ENCODE results near the gene HOXC13.
A peak's percentile ranks its signal among the peaks of the same experiment; 100 is the strongest.

HOXC13 gene

GRCh38 chr12:53929527-53929926, 9.1 kb upstream of the HOXC13 start:
- no peak overlapping the region for H3K4me2 ChIP-seq (ENCODE audit: low read length)
- H3K36me3 ChIP-seq (ENCODE audit: insufficient read depth, low read length) = no peaks in the 10 kb centered on the region
- no peaks in the 10 kb centered on the region for H3K9me3 ChIP-seq (replicated peaks; ENCODE audit: low read length)
- H3K9ac ChIP-seq (ENCODE audit: low read depth, low read length) = no peak overlapping the region
- peaks cover 65% of the 10 kb centered on the region for H3K27me3 ChIP-seq (ENCODE audit: control insufficient read depth, insufficient read depth, low read length)
- no peak overlapping the region for H3K4me3 ChIP-seq (ENCODE audit: low read length)
- peaks cover 3% of the 10 kb centered on the region for H3K4me1 ChIP-seq (ENCODE audit: control insufficient read depth, insufficient read depth, low read length)

GRCh38 chr12:53930591-53931255, 7.9 kb upstream of the HOXC13 start:
- peak overlapping the region; percentile 44 for H3K4me3 ChIP-seq (ENCODE audit: low read length)
- H3K4me1 ChIP-seq (ENCODE audit: control insufficient read depth, insufficient read depth, low read length) = peaks cover 3% of the 10 kb centered on the region
- H3K27me3 ChIP-seq (ENCODE audit: control insufficient read depth, insufficient read depth, low read length) = peaks cover 65% of the 10 kb centered on the region
- no peak overlapping the region for H3K9ac ChIP-seq (ENCODE audit: low read depth, low read length)
- H3K4me2 ChIP-seq (ENCODE audit: low read length) = peak overlapping the region; percentile 73
- no peaks in the 10 kb centered on the region for H3K36me3 ChIP-seq (ENCODE audit: insufficient read depth, low read length)
- no peaks in the 10 kb centered on the region for H3K9me3 ChIP-seq (replicated peaks; ENCODE audit: low read length)

- Histone ChIP-seq H3K36me3 (ENCODE audit: insufficient read depth, low read length) (no peaks in the 10 kb centered on the region), H3K9ac (ENCODE audit: low read depth, low read length) (no peak overlapping the region), H3K27me3 (ENCODE audit: control insufficient read depth, insufficient read depth, low read length) (peaks cover 57% of the 10 kb centered on the region), H3K4me2 (ENCODE audit: low read length) (no peak overlapping the region), H3K9me3 (replicated peaks; ENCODE audit: low read length) (no peaks in the 10 kb centered on the region), H3K4me3 (ENCODE audit: low read length) (no peak overlapping the region), H3K4me1 (ENCODE audit: control insufficient read depth, insufficient read depth, low read length) (peaks cover 3% of the 10 kb centered on the region)
Measured at GRCh38 chr12:53931844-53932581, 6.6 kb upstream of the HOXC13 start.

GRCh38 chr12:53932915-53933314, 5.7 kb upstream of the HOXC13 start:
- Histone ChIP-seq H3K4me3 (ENCODE audit: low read length) (no peak overlapping the region), H3K27me3 (ENCODE audit: control insufficient read depth, insufficient read depth, low read length) (peaks cover 53% of the 10 kb centered on the region), H3K9me3 (replicated peaks; ENCODE audit: low read length) (no peaks in the 10 kb centered on the region), H3K4me2 (ENCODE audit: low read length) (no peak overlapping the region), H3K4me1 (ENCODE audit: control insufficient read depth, insufficient read depth, low read length) (peaks cover 6% of the 10 kb centered on the region), H3K36me3 (ENCODE audit: insufficient read depth, low read length) (no peaks in the 10 kb centered on the region), H3K9ac (ENCODE audit: low read depth, low read length) (no peak overlapping the region)

- H3K9ac ChIP-seq (ENCODE audit: low read depth, low read length) = no peak overlapping the region
- no peak overlapping the region for H3K4me2 ChIP-seq (ENCODE audit: low read length)
- no peaks in the 10 kb centered on the region for H3K36me3 ChIP-seq (ENCODE audit: insufficient read depth, low read length)
- peaks cover 10% of the 10 kb centered on the region for H3K4me1 ChIP-seq (ENCODE audit: control insufficient read depth, insufficient read depth, low read length)
- H3K9me3 ChIP-seq (replicated peaks; ENCODE audit: low read length) = no peaks in the 10 kb centered on the region
- peaks cover 28% of the 10 kb centered on the region for H3K27me3 ChIP-seq (ENCODE audit: control insufficient read depth, insufficient read depth, low read length)
- no peak overlapping the region for H3K4me3 ChIP-seq (ENCODE audit: low read length)
Measured at GRCh38 chr12:53935383-53936341, 3.0 kb upstream of the HOXC13 start.

GRCh38 chr12:53937099-53937498, 1.5 kb upstream of the HOXC13 start:
- peaks cover 14% of the 10 kb centered on the region for H3K27me3 ChIP-seq (ENCODE audit: control insufficient read depth, insufficient read depth, low read length)
- H3K4me3 ChIP-seq (ENCODE audit: low read length) = no peak overlapping the region

GRCh38 chr12:53937596-53938325, 870 bp upstream of the HOXC13 start:
- H3K27me3 ChIP-seq (ENCODE audit: control insufficient read depth, insufficient read depth, low read length) = peaks cover 9% of the 10 kb centered on the region
- peaks cover 21% of the 10 kb centered on the region for H3K4me1 ChIP-seq (ENCODE audit: control insufficient read depth, insufficient read depth, low read length)
- H3K4me2 ChIP-seq (ENCODE audit: low read length) = peak overlapping the region; percentile 82
- no peaks in the 10 kb centered on the region for H3K36me3 ChIP-seq (ENCODE audit: insufficient read depth, low read length)
- H3K4me3 ChIP-seq (ENCODE audit: low read length) = peak overlapping the region; percentile 70
- H3K9me3 ChIP-seq (replicated peaks; ENCODE audit: low read length) = no peaks in the 10 kb centered on the region
- peak overlapping the region; percentile 66 for H3K9ac ChIP-seq (ENCODE audit: low read depth, low read length)

More at GRCh38 chr12:53937099-53937498, 1.5 kb upstream of the HOXC13 start:
- Histone ChIP-seq H3K9ac (ENCODE audit: low read depth, low read length) (no peak overlapping the region), H3K36me3 (ENCODE audit: insufficient read depth, low read length) (no peaks in the 10 kb centered on the region), H3K9me3 (replicated peaks; ENCODE audit: low read length) (no peaks in the 10 kb centered on the region), H3K4me1 (ENCODE audit: control insufficient read depth, insufficient read depth, low read length) (peaks cover 20% of the 10 kb centered on the region), H3K4me2 (ENCODE audit: low read length) (no peak overlapping the region)

- Histone ChIP-seq H3K4me2 (ENCODE audit: low read length) (peak overlapping the region; percentile 89), H3K9ac (ENCODE audit: low read depth, low read length) (peak overlapping the region; percentile 80), H3K4me3 (ENCODE audit: low read length) (peak overlapping the region; percentile 90), H3K9me3 (replicated peaks; ENCODE audit: low read length) (no peaks in the 10 kb centered on the region), H3K4me1 (ENCODE audit: control insufficient read depth, insufficient read depth, low read length) (peaks cover 21% of the 10 kb centered on the region), H3K36me3 (ENCODE audit: insufficient read depth, low read length) (no peaks in the 10 kb centered on the region), H3K27me3 (ENCODE audit: control insufficient read depth, insufficient read depth, low read length) (peaks cover 9% of the 10 kb centered on the region)
Measured at GRCh38 chr12:53939141-53940108, 794 bp downstream of the HOXC13 start.

GRCh38 chr12:53940443-53941014, 1.9 kb downstream of the HOXC13 start:
- H3K36me3 ChIP-seq (ENCODE audit: insufficient read depth, low read length) = peaks cover 10% of the 10 kb centered on the region
- H3K4me2 ChIP-seq (ENCODE audit: low read length) = peak overlapping the region; percentile 89
- no peaks in the 10 kb centered on the region for H3K9me3 ChIP-seq (replicated peaks; ENCODE audit: low read length)
- H3K27me3 ChIP-seq (ENCODE audit: control insufficient read depth, insufficient read depth, low read length) = peaks cover 9% of the 10 kb centered on the region
- H3K4me3 ChIP-seq (ENCODE audit: low read length) = peak overlapping the region; percentile 90
- H3K9ac ChIP-seq (ENCODE audit: low read depth, low read length) = peak overlapping the region; percentile 80
- peaks cover 21% of the 10 kb centered on the region for H3K4me1 ChIP-seq (ENCODE audit: control insufficient read depth, insufficient read depth, low read length)

- Histone ChIP-seq H3K4me3 (ENCODE audit: low read length) (peak overlapping the region; percentile 51), H3K4me2 (ENCODE audit: low read length) (peak overlapping the region; percentile 89), H3K36me3 (ENCODE audit: insufficient read depth, low read length) (peaks cover 17% of the 10 kb centered on the region), H3K4me1 (ENCODE audit: control insufficient read depth, insufficient read depth, low read length) (peaks cover 21% of the 10 kb centered on the region), H3K9me3 (replicated peaks; ENCODE audit: low read length) (no peaks in the 10 kb centered on the region), H3K27me3 (ENCODE audit: control insufficient read depth, insufficient read depth, low read length) (peaks cover 9% of the 10 kb centered on the region), H3K9ac (ENCODE audit: low read depth, low read length) (no peak overlapping the region)
Measured at GRCh38 chr12:53941187-53941586, 2.6 kb downstream of the HOXC13 start.
